A549 (cell line): ENCODE results near the gene SLBP.

Experiments used
- BHLHE40 ChIP-seq: IDR thresholded peaks from 2 replicates; pipeline ENCODE4 v1.6.1; 2012; ENCODE audit warnings: low read depth, low read length, inconsistent platforms
- CTCF ChIP-seq: fragments of >200 bp; sonication (Bioruptor Twin); formaldehyde crosslinking; IDR thresholded peaks from 3 replicates; pipeline ENCODE4 v1.5.1; 2016
- ELK1 ChIP-seq: fragments of 150-350 bp; IDR thresholded peaks from 2 replicates; pipeline ENCODE4 v1.6.1; 2014; ENCODE audit warnings: low read depth, mild to moderate bottlenecking, low read length
- KDM5A ChIP-seq: fragments of 200-600 bp; sonication (generic); IDR thresholded peaks from 2 replicates; pipeline ENCODE4 v1.6.1; 2016; ENCODE audit warnings: antibody characterized with exemption, mild to moderate bottlenecking
- POLR2A ChIP-seq: IDR thresholded peaks from 2 replicates; pipeline ENCODE4 v1.6.1; 2012; ENCODE audit warnings: mild to moderate bottlenecking, low read length
- RAD21 ChIP-seq, 2 experiments: fragments of >200 bp in 1 of 2; sonication (Bioruptor Twin) in 1 of 2; formaldehyde crosslinking in 1 of 2; IDR thresholded peaks in 1 of 2; conservative IDR thresholded peaks in 1 of 2; 2 replicates in 1 of 2; 3 replicates in 1 of 2; pipeline ENCODE4 v1.6.1; 2012 to 2018; ENCODE audit warnings: inconsistent platforms in 1 of 2
- SMC3 ChIP-seq: fragments of >200 bp; sonication (Bioruptor Twin); formaldehyde crosslinking; IDR thresholded peaks from 3 replicates; pipeline ENCODE4 v1.6.1; 2018; ENCODE audit warnings: inconsistent platforms
- ZNF302 ChIP-seq: fragments of 250-450 bp; sonication (Bioruptor Pico); IDR thresholded peaks from 2 replicates; pipeline ENCODE4 v1.9.0; 2021; ENCODE audit warnings: inconsistent platforms, mild to moderate bottlenecking, moderate library complexity

- TF ChIP-seq CTCF: no peak
- TF ChIP-seq RAD21 (conservative IDR thresholded peaks at IDR 0.05 in 1 of 2, IDR thresholded peaks at IDR 0.05 in 1 of 2): no peak
- TF ChIP-seq SMC3: no peak
- no peak for TF ChIP-seq ZNF302
- TF ChIP-seq ELK1: no peak
- no peak for TF ChIP-seq POLR2A
- TF ChIP-seq KDM5A: no peak
- no peak for TF ChIP-seq BHLHE40
Observed at GRCh38 chr4:1670279-1670678, 41.8 kb downstream of the SLBP start.
